C4-2B (cell line): Measurements from ENCODE around the gene IRF5.

Source experiments
- ZFX ChIP-seq: fragments of 450-650 bp; IDR thresholded peaks from 2 replicates; pipeline ENCODE4 v1.6.1; 2017
- TF ChIP-seq, protein P1 (sequence below): fragments of 450-650 bp; conservative IDR thresholded peaks from 2 replicates; pipeline ENCODE4 v1.5.1; 2017; ENCODE audit warnings: mild to moderate bottlenecking

- TF ChIP-seq, protein P1, sequence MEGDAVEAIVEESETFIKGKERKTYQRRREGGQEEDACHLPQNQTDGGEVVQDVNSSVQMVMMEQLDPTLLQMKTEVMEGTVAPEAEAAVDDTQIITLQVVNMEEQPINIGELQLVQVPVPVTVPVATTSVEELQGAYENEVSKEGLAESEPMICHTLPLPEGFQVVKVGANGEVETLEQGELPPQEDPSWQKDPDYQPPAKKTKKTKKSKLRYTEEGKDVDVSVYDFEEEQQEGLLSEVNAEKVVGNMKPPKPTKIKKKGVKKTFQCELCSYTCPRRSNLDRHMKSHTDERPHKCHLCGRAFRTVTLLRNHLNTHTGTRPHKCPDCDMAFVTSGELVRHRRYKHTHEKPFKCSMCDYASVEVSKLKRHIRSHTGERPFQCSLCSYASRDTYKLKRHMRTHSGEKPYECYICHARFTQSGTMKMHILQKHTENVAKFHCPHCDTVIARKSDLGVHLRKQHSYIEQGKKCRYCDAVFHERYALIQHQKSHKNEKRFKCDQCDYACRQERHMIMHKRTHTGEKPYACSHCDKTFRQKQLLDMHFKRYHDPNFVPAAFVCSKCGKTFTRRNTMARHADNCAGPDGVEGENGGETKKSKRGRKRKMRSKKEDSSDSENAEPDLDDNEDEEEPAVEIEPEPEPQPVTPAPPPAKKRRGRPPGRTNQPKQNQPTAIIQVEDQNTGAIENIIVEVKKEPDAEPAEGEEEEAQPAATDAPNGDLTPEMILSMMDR = no peak
- TF ChIP-seq ZFX = no peak
Observed at GRCh38 chr7:128908750-128909624, 28.7 kb upstream of the IRF5 start.
